Activated naive CD8-positive, alpha-beta T cell treated with anti-CD3 and anti-CD28 coated beads for 36 hours (primary cell): Measurements from ENCODE around the gene CPA1. TPM values are rescaled to one million over a fixed set of nuclear protein-coding genes. Genes with fewer than 3 reads are reported as not detected.

Source experiments
- DNase-seq: peaks from one replicate; pipeline ENCODE4 v3.0.0; 2021
- H3K27ac Mint-ChIP-seq: one replicate; pipeline ENCODE4 v1.8.0; 2022; ENCODE audit warnings: mild to moderate bottlenecking, moderate library complexity, mixed read lengths
- H3K27me3 Mint-ChIP-seq: one replicate; pipeline ENCODE4 v1.8.0; 2022; ENCODE audit warnings: mild to moderate bottlenecking, mixed read lengths
- H3K36me3 Mint-ChIP-seq: one replicate; pipeline ENCODE4 v1.8.0; 2021; ENCODE audit warnings: mild to moderate bottlenecking, mixed read lengths
- H3K4me1 Mint-ChIP-seq: one replicate; pipeline ENCODE4 v1.8.0; 2021; ENCODE audit warnings: mixed read lengths
- H3K4me3 Mint-ChIP-seq: one replicate; pipeline ENCODE4 v1.8.0; 2022; ENCODE audit warnings: mild to moderate bottlenecking, moderate library complexity, mixed read lengths
- H3K9me3 Mint-ChIP-seq: one replicate; pipeline ENCODE4 v1.8.0; 2022; ENCODE audit warnings: mixed read lengths
- total RNA-seq, 2 experiments: library from RNA; stranded (reverse); gene quantifications; one replicate each; pipeline ENCODE4 v1.2.3, GENCODE V29; 2021

CPA1 gene
- total RNA-seq, 2 experiments from 2014 or later: not detected

DNA sequence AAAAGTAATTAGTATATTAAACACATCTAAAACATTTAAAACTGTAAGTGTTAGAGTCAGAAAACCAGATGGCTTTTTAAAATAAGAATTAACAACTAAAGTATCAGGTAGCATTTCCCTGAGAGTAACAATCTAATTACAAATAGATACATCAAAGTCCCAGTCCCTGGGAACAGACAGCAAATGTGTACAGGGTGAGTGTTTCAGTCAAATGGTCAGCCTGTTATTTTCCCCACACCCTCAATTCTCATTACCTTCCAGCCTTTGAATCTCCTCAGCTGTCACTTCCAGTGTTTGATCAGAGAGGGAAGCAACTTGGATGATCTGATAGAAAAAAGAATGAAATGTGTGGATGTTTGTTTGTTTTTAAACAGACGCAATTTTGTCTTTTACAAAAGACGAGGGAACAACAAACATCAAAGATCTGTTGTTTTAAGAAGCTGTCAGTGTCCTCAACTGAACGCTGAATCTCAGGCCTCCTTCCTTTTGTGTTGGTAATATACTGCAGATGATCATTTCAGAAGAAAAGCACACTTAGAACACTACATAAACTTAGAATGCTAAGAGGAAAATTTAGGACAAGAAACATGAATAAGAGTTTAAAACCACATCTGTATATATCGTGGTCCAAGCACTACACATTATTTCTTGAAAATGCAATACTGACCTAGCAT is 30.7 kb downstream of the CPA1 start:
- peaks cover 63% of the 10 kb centered on the region for H3K4me1 Mint-ChIP-seq
- DNase-seq: no peak
- H3K27ac Mint-ChIP-seq: peak overlapping the region; percentile 44
- H3K36me3 Mint-ChIP-seq: peaks cover 20% of the 10 kb centered on the region
- no peaks in the 10 kb centered on the region for H3K27me3 Mint-ChIP-seq
- H3K9me3 Mint-ChIP-seq: no peaks in the 10 kb centered on the region
- H3K4me3 Mint-ChIP-seq: no peak overlapping the region

DNA sequence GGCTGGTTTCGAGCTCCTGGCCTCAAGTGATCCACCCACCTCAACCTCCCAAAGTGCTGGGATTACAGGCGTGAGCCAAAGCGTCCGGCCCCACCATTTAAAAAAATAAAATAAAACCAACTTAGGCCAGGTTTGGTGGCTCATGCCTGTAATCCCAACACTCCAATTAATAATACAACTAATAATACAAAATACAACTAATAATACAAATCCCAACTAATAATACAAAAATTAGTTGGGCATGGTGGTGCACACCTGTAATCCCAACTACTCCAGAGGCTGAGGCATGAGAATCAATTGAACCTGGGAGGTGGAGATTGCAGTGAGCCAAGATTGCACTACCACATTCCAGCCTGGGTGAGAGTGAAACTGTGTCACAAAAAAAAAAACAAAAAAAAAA is 32.9 kb downstream of the CPA1 start:
- Mint-ChIP-seq H3K4me3 (no peak overlapping the region), H3K4me1 (peaks cover 79% of the 10 kb centered on the region), H3K27ac (no peak overlapping the region), H3K9me3 (no peaks in the 10 kb centered on the region), H3K27me3 (no peaks in the 10 kb centered on the region), H3K36me3 (peaks cover 22% of the 10 kb centered on the region)
- DNase-seq: no peak

DNA sequence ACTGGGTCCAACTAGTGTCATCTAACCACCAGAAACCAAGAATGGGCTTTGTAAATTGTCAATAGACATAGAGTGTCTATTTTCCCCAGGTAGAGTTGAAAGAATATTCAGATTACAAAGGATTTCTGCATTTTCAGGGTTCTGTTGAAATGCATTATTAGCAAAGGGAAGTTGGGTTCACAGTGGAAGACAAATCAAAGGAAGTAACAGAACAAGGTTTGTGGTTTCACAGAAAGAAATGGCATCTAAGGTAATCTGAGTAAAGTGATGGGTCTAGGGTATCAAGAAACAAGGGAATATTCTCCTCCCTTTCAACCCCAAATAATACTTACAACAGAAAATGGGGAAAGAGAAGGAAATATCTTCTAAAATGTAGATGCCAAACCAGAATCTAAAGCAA is 34.7 kb downstream of the CPA1 start:
- no peaks in the 10 kb centered on the region for H3K9me3 Mint-ChIP-seq
- H3K27me3 Mint-ChIP-seq: no peaks in the 10 kb centered on the region
- peaks cover 22% of the 10 kb centered on the region for H3K36me3 Mint-ChIP-seq
- peaks cover 87% of the 10 kb centered on the region for H3K4me1 Mint-ChIP-seq
- no peak for DNase-seq
- peak overlapping the region; percentile 14 for H3K4me3 Mint-ChIP-seq
- peak overlapping the region; percentile 47 for H3K27ac Mint-ChIP-seq

DNA sequence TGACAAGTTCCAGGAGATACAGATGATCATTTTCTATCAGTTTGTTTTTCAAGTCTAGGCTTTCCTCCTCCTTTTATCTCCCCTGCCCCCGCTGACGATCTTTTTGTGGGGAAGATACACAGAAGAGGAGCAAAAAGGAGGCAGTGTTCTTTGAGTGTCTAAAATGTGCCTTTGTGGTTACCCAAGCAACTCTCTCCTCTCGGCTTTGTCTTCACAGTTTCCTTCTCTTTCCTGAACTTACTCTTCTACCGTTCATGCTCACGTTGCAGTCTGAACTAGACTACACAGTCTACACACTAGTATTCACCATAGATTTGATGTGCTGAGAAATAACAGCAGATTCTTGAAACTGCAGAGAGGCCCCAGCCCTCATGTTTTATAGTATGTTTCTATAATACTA is 36.9 kb downstream of the CPA1 start:
- Mint-ChIP-seq H3K27me3 (no peaks in the 10 kb centered on the region), H3K27ac (peak overlapping the region; percentile 91), H3K4me1 (peaks cover 83% of the 10 kb centered on the region), H3K36me3 (peaks cover 20% of the 10 kb centered on the region), H3K9me3 (no peaks in the 10 kb centered on the region), H3K4me3 (peak overlapping the region; percentile 50)
- DNase-seq: no peak

DNA sequence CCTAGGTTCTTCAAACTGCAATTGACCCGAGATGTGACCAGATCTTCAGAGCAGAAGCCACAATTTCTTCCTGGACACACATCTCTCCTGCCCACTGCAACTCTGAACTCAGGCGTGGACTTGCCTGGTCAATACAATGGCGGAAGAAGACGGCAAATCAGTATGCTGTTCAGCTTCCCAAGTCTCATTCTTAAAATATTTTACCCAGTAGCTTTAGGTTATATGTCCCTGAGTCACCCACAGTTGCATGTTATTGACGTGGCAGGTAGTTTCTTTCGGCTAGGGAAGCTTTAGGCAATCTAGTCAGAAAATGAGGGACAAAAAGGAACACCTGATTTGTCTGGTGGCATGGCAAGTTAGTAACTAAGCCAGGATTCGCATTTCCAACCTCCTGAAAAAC is 38.0 kb downstream of the CPA1 start:
- DNase-seq: no peak
- Mint-ChIP-seq H3K27me3 (no peaks in the 10 kb centered on the region), H3K27ac (peak overlapping the region; percentile 91), H3K4me3 (no peak overlapping the region), H3K36me3 (peaks cover 20% of the 10 kb centered on the region), H3K9me3 (no peaks in the 10 kb centered on the region), H3K4me1 (peaks cover 81% of the 10 kb centered on the region)

DNA sequence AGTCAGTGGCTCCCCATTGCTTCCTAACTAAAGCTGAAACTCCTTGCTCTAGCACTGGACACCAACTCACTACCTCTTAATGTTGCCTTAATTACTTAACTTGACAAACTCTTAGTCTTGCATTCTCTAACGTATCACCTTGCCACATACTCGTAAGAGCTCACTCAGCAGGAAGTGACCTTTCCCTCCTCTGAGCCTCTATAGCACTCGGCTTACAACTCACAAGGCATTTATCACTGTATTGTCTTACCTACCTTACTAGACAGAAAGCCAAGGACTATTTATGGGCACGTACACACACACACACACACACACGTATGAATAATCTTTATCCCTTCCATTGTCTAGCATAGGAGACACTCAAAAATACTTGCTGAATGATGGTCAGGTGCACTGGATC is 39.4 kb downstream of the CPA1 start:
- DNase-seq: no peak
- Mint-ChIP-seq H3K9me3 (no peaks in the 10 kb centered on the region), H3K4me1 (peaks cover 73% of the 10 kb centered on the region), H3K27ac (peak overlapping the region; percentile 83), H3K4me3 (peak overlapping the region; percentile 24), H3K27me3 (no peaks in the 10 kb centered on the region), H3K36me3 (peaks cover 17% of the 10 kb centered on the region)

DNA sequence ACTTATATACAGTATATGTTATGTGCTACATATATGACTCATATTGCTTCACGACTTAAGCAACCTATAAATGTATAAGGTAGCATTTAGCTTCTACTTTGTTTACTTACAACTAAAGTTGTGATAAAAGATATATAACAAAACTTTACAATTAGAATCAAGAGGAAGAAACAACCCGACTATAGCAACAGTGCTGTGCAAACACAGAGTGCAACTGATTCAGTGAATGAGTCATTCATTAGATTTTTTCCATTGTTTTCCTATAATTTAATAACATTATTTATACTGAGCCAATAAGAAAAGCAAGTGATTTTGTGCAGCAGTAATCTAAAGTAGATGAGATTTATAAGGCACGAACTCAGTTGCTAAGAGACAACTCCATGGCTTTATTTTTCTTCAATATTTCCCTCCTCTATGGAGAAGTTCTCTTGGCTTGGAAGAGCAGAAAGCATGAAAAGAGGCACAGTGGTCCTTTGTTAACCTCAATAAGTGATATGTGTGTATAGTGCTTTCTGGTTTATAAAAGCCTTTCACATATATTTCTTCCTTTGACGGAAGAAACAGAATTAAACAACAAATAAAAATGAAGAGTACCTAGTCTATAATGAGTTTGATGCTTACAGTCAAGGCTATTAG is 40.8 kb downstream of the CPA1 start:
- H3K27me3 Mint-ChIP-seq: no peaks in the 10 kb centered on the region
- H3K36me3 Mint-ChIP-seq: peaks cover 27% of the 10 kb centered on the region
- H3K4me1 Mint-ChIP-seq: peaks cover 75% of the 10 kb centered on the region
- H3K27ac Mint-ChIP-seq: peak overlapping the region; percentile 94
- no peak for DNase-seq
- H3K4me3 Mint-ChIP-seq: peak overlapping the region; percentile 29
- peaks cover 2% of the 10 kb centered on the region for H3K9me3 Mint-ChIP-seq

DNA sequence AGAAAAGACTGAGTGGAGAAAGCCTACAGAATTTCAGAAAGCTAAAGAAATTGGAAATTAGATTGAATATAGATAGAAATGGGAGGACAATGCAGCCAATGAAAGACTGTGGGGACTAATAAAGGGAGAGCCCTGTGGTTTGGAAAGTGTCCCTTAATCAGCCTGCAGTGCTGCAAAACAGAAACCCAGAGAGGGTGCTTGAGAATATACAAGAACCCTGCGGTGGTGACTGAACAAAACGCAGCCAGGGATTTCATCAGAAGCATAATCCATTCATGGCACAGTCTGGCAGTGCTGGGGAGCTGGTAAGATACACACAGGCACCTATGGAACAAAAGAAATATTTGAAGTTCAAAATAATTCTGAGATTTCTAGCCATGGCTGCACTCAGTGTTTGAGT is 41.4 kb downstream of the CPA1 start:
- peak overlapping the region; percentile 60 for H3K4me3 Mint-ChIP-seq
- peak overlapping the region; percentile 94 for H3K27ac Mint-ChIP-seq
- H3K27me3 Mint-ChIP-seq: no peaks in the 10 kb centered on the region
- peaks cover 73% of the 10 kb centered on the region for H3K4me1 Mint-ChIP-seq
- peaks cover 2% of the 10 kb centered on the region for H3K9me3 Mint-ChIP-seq
- peak; percentile 46 for DNase-seq
- peaks cover 27% of the 10 kb centered on the region for H3K36me3 Mint-ChIP-seq

DNA sequence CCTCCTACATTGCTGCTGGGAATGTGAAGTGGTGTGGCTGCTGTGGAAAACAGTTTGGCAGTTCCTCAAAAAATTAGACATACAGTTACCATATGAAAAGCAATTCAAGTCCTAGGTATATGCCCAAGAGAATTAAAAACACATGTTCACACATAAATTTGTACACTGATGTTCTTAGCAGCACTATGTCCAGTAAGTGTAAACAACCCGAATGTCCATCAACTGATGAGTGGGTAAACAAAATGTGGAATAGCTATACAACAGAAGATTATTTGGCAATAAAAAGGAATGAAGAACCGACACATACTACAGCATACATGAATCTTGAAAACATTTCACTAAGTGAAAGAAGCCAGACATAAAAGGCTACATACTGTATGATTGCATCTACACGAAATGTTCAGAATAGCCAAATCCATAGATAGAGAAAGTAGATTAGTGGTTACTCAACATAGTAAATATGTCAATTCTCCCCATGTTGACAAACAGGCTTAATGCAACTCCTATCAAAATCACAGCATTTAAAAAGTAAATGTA is 43.3 kb downstream of the CPA1 start:
- Mint-ChIP-seq H3K27me3 (no peaks in the 10 kb centered on the region), H3K36me3 (peaks cover 31% of the 10 kb centered on the region), H3K9me3 (peaks cover 2% of the 10 kb centered on the region), H3K4me3 (no peak overlapping the region), H3K27ac (no peak overlapping the region), H3K4me1 (peaks cover 64% of the 10 kb centered on the region)
- no peak for DNase-seq

DNA sequence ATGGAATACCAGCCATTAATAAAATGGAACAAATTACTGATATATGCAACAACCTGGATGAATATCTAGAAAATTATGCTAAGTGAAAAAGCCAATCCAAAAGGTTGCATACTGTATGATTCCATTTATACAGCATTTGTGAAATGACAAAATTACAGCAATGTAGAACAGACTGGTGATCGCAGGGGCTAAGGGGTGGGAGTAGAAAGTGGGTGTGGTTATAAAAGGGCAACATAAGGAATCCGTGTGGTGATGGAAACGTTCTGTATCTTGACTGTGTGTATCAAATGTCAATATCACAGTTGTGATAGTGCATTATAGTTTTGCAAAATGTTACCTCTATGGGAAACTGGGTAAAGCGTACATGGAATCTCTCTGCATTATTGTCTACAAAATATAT is 45.5 kb downstream of the CPA1 start:
- Mint-ChIP-seq H3K27me3 (no peaks in the 10 kb centered on the region), H3K27ac (peak overlapping the region; percentile 69), H3K4me3 (no peak overlapping the region), H3K9me3 (peaks cover 2% of the 10 kb centered on the region), H3K36me3 (peaks cover 30% of the 10 kb centered on the region), H3K4me1 (peaks cover 52% of the 10 kb centered on the region)
- no peak for DNase-seq

DNA sequence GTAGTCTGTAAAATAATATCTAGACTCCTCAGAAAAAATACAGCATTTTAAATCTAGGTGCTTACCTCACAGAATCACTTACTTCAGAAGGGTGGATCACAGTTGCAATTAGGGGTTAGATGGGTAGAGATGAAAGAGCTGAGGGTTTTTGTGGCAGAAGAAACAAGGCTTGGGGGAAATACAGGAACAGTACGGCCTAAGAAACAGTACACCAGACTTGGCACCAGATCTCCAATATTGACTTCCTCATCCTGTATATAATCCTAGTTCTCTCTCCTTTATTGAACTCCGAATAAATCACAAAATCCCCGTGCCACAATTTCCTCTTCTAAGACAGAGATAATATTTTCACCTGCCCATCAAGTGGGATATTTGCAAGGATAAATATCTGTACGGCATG is 46.3 kb downstream of the CPA1 start:
- DNase-seq: no peak
- Mint-ChIP-seq H3K4me1 (peaks cover 45% of the 10 kb centered on the region), H3K27me3 (no peaks in the 10 kb centered on the region), H3K36me3 (peaks cover 26% of the 10 kb centered on the region), H3K27ac (peak overlapping the region; percentile 49), H3K4me3 (no peak overlapping the region), H3K9me3 (peaks cover 2% of the 10 kb centered on the region)

DNA sequence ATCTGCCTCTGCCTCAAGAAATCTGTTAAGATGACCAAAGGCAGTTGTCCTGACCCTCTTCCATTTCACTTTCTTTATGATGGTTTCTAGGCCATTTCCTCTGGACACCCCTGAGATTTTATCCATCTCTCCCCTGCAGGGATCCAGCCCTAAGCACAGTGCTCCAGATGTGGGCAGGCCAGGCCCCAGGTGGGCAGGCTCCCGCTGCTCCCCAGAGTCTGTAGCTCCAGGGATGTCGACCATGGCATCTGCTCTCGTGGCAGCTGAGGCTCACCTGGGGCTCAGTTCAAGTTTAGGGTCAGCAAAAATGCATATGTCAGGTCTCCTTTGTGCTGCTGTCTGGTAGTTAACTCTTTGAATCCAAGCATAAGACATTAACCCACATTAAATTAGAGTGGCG is 48.7 kb downstream of the CPA1 start:
- Mint-ChIP-seq H3K27ac (no peak overlapping the region), H3K36me3 (peaks cover 24% of the 10 kb centered on the region), H3K27me3 (no peaks in the 10 kb centered on the region), H3K4me1 (peaks cover 28% of the 10 kb centered on the region), H3K9me3 (peaks cover 2% of the 10 kb centered on the region), H3K4me3 (no peak overlapping the region)
- no peak for DNase-seq

DNA sequence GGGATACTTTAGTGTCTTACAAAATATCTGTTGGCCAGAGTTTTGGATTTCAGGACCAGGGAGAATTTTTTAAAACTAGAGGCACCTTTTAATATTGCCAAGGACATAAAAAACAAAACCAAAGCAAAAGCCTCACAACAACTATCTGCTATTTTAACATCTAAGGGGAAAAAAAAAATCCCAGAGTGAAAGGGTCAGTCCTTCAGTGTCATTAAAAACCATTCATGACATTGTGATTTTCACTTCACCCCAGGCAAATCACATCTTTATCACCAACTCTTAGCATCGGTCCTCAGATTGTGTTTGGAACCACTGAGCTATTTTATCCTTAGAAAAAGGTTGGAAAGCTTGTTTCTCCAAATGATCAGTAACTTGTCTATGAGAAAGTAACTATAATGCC is 49.8 kb downstream of the CPA1 start:
- DNase-seq: no peak
- H3K4me3 Mint-ChIP-seq: no peak overlapping the region
- H3K4me1 Mint-ChIP-seq: peaks cover 30% of the 10 kb centered on the region
- no peaks in the 10 kb centered on the region for H3K27me3 Mint-ChIP-seq
- H3K36me3 Mint-ChIP-seq: peaks cover 22% of the 10 kb centered on the region
- no peak overlapping the region for H3K27ac Mint-ChIP-seq
- H3K9me3 Mint-ChIP-seq: peaks cover 2% of the 10 kb centered on the region

DNA sequence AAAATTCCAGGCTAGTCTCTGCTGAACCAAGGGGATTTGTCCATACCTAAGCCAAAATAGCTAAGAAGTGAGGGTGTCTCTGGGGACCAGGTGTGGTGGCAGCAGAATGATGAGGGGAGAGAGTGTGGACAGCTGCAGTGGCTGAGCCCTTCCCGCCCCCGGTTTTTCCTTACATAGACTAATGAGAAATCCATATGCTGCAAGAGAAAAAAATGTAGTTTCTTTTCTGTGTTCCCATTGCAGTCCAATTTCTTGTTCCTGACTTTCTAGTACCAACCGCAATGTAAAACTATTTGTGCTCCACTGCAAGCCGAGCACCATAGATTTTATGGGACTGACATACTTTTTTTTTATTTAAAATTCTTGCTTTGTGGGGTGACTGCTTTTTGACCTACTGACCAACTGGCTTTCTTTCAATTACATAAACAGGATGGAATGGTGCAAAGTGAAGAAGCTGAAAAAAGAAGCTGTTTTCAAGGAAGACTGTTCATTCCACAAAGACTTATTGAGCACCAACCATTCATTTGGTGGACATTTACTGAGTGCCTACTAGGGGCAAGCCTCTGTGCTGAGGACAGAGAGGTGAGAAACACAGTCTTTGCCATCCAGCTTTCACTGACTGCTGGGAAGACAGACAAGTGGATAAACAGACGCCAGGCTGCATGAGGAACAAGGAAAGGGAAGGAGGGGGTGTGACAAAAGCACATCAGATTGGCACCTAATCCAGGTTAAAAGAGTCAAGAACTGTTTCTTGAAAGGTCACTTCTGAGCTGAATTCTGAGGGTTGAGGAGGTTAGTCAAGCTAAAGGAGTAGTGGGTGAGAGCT is 50.8 kb downstream of the CPA1 start:
- peaks cover 2% of the 10 kb centered on the region for H3K9me3 Mint-ChIP-seq
- peaks cover 25% of the 10 kb centered on the region for H3K4me1 Mint-ChIP-seq
- H3K27me3 Mint-ChIP-seq: no peaks in the 10 kb centered on the region
- DNase-seq: no peak
- H3K36me3 Mint-ChIP-seq: peaks cover 17% of the 10 kb centered on the region
- no peak overlapping the region for H3K27ac Mint-ChIP-seq
- H3K4me3 Mint-ChIP-seq: no peak overlapping the region

DNA sequence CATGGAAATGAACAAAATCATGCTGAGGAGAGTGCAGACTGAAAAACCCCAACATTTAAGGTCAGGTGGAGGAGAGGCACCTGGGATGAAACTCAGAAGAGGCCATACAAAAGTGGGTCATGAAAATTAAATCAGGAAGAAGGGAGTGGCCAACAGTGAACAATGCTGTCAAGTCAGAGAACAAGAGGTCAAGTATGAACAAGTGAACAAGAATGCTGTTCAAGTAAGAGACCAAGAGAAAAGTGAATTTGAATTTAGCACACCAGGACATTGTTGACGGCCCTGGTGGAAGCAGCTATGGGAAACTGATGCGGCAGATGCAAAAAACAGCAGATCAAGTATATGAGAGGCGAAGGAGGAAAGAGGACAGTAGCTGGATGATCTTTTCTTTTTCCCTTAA is 52.6 kb downstream of the CPA1 start:
- no peak overlapping the region for H3K27ac Mint-ChIP-seq
- peaks cover 24% of the 10 kb centered on the region for H3K36me3 Mint-ChIP-seq
- no peak for DNase-seq
- no peaks in the 10 kb centered on the region for H3K27me3 Mint-ChIP-seq
- H3K4me3 Mint-ChIP-seq: no peak overlapping the region
- peaks cover 4% of the 10 kb centered on the region for H3K9me3 Mint-ChIP-seq
- H3K4me1 Mint-ChIP-seq: peaks cover 26% of the 10 kb centered on the region
